Left ventricle myocardium superior (tissue), 1 donor: ENCODE measurements around the gene PRRG1. TPM values are rescaled to one million over a fixed set of nuclear protein-coding genes. Genes with fewer than 3 reads are reported as not detected.

ENCODE experiments used
- total RNA-seq: library from RNA; stranded (reverse); fragmentation: NEBNext Ultra II Directional; extraction: Animal tissue kit (Norgen Biotek cat#: 25700); gene quantifications from one replicate; pipeline ENCODE4 v1.2.1, GENCODE V29; 2021
- donor health status: DM: no; HTN: yes; CAD: no; lungs with severe emphysema.

PRRG1 gene
- total RNA-seq, 1 donor from 2014 or later: 18.4 TPM

Other genes starting within 250 kb of the PRRG1 start
- 0.05 TPM for gene LANCL3, start 222.3 kb downstream of the PRRG1 start, total RNA-seq